HG02588 (cell line): ENCODE data around the gene VEGFB.

Experiments used
- ATAC-seq: cut with Tn5 transposase; IDR thresholded peaks from one replicate; pipeline ENCODE4 v1.9.1; 2021; ENCODE audit warnings: mild to moderate bottlenecking, moderate library complexity; ENCODE audit not compliant: unreplicated experiment

The VEGFB gene

GRCh38 chr11:64258946-64259532 lies 24.7 kb downstream of the VEGFB start:
- no peak for ATAC-seq

GRCh38 chr11:64259533-64260067 lies 25.2 kb downstream of the VEGFB start:
- no peak for ATAC-seq

- ATAC-seq = no peak
Observed at GRCh38 chr11:64260147-64260708, 25.8 kb downstream of the VEGFB start.

- ATAC-seq = no peak
Observed at GRCh38 chr11:64261556-64262080, 27.2 kb downstream of the VEGFB start.

- no peak for ATAC-seq
Observed at GRCh38 chr11:64262271-64263002, 28.1 kb downstream of the VEGFB start.

- ATAC-seq = no peak
Observed at GRCh38 chr11:64263021-64263946, 28.9 kb downstream of the VEGFB start.

GRCh38 chr11:64263947-64264317 lies 29.5 kb downstream of the VEGFB start:
- ATAC-seq = no peak

GRCh38 chr11:64264371-64264852 lies 30.0 kb downstream of the VEGFB start:
- no peak for ATAC-seq

GRCh38 chr11:64265176-64266160 lies 31.1 kb downstream of the VEGFB start:
- ATAC-seq = no peak

- no peak for ATAC-seq
Observed at GRCh38 chr11:64266339-64266738, 32.0 kb downstream of the VEGFB start.

GRCh38 chr11:64267207-64267945 lies 33.0 kb downstream of the VEGFB start:
- ATAC-seq = no peak

- no peak for ATAC-seq
Observed at GRCh38 chr11:64268025-64268892, 33.9 kb downstream of the VEGFB start.

GRCh38 chr11:64268893-64269539 lies 34.6 kb downstream of the VEGFB start:
- peak; percentile 13 for ATAC-seq

GRCh38 chr11:64269540-64270220 lies 35.3 kb downstream of the VEGFB start:
- peak; percentile 62 for ATAC-seq

GRCh38 chr11:64275031-64275800 lies 40.8 kb downstream of the VEGFB start:
- ATAC-seq = no peak

- ATAC-seq = no peak
Observed at GRCh38 chr11:64275841-64276240, 41.5 kb downstream of the VEGFB start.
